ENCODE results near the gene LRRIQ1.
A peak's percentile ranks its signal among the peaks of the same experiment; 100 is the strongest.
"Not testable (repeated sequence)": the region's sequence is repeated elsewhere in the genome, so short reads cannot be mapped to it uniquely, and the experiment has no call there.

Gene LRRIQ1, protein sequence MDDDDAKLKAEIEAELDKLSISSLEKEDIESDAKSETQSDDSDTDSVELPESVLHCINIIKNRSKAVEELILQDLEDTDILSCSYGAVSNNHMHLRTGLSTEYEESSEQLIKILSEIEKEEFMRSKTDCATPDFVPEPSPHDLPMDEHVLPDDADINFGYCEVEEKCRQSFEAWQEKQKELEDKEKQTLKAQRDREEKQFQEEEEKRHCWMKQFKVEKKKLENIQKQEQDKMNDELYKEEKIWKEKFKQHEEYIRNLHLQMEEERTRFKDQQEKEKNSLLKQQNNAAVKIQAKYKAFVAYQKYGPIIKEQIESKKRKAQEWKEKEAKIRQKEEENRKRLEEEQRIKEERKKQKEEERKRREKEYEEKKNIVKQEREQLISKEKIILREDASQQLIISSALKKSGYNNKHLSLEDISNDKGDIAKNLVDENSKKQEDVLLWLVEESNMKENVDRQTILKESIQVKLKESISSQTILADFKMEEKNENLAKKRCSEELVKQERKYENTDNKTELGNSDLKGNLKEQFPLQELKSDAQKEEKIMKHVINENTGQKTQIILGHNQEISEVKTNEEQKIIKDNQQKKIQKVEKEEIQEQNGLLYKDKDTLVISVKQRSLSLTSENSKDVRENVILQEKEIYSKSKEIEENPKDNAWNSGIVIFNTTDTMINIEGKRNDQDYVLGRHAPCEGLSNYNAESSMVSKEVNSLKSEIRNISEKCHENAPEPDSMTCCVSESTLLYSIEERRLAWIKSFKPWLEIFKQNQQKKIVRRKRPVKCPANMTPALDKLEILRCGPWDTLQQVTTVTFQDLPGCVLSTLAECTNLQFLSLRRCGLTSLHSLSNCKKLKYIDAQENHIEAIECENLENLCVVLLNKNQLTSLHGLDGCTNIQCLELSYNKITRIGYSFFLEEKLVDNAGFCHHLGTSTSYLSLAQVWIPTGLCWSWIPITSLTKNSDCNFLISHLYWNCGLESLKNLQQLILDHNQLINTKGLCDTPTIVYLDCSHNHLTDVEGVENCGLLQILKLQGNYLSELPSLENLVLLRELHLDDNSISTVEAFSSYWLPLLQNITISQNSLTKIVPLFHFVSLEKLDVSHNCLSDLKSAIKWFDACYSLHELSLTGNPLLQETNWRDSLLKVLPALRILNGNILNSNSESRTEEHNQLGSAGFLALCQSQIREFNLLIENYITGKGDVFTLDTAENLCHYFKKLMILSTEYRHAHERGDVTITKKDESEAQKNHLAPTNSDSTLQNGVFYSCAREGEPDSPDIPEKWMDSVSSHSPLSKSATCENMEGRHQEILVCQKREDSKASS (N-terminal part only)

DNA sequence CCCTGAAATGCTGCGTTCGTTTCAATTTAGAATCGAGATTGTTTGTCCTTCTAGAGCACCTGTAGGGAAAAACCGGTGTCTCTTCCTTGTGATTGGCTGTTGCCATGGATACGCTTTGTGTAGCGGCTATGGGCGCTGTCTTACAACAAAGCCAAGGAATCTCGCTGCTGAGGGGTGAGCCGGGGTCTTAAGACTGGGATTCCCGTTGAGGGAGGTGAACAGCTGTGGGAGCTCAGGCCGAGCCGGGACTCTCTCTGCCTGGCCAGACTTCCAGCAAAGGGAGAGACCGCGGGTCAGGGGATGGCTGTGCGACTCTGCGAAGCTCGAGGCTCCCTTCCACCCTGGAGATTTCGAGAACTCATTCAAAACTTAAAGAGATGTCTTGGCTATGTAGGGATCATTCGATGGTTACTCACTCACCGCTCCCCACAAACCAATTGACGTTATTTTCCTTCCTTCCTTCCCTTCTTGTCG is at the start of gene LRRIQ1, which contains the start of gene TSPAN19:
LRRIQ1 (plus strand) TSS at position 118 of the 474 bp plus-strand sequence. CDS start 1,826 bp downstream, outside the sequence.
TSPAN19 (minus strand) TSS at position 44 of the 474 bp plus-strand sequence. CDS start 6,331 bp downstream, outside the sequence.
- DNase-seq: peak in 55 of 56 donors; percentile 4 to 85 (median 50)

DNA sequence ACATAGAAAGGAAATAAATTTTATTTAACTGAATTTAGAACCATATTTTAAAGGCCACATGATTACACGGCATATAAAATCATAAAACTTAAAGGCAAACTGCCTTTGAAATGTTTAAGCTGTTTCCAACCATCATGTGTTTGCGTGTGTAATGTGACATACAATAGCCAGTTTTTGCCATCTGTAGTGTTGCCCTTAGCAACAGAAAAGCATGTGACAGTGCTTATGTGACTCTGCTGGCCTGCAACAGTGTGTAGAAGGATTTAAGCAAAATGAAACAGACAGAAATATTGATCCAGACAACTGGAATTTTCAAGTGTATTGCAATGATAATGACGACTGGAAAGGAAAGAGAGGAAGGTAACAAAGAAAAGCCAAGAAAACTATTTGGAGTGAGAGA is 49.6 kb upstream of the LRRIQ1 start:
- peak in 9 of 56 donors; percentile 0 to 37 (median 4) for DNase-seq

DNA sequence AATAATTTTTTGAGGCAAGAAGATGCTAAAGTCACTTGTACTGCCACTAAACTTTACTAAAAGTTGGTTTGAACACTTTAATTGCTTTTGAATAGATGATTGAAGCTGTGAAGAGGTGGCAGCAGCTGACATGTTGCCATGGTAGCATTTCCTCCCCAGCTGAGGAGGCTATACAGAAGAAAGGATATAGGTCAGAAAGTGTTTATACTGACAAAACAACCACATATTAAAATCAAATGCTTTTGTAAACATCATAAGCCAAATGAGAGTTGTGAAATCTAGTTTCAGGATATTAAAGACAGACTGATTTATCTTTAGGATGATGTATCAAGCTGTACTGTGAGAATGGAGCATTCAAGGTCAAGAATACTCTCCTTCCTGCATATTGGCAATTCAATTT is 41.7 kb upstream of the LRRIQ1 start:
- DNase-seq: no peak

DNA sequence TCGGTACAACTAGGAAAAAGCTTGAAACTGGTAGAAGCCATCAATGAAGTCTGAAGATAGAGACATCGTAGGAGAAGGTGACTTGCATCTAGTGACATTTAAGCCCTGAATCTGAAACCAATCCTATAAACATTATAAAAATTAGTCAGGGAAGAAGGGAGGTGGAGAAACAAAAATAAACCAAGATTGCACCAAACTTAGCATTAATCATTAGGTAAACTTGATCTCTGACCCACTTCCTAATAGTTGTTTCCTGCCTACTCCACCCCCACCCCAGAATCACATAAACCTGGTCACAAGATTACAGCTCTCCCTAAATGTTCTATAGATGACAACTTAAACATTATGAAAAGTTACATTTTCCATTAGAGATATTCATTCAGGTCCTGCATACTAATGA is 40.5 kb upstream of the LRRIQ1 start:
- DNase-seq: no peak

DNA sequence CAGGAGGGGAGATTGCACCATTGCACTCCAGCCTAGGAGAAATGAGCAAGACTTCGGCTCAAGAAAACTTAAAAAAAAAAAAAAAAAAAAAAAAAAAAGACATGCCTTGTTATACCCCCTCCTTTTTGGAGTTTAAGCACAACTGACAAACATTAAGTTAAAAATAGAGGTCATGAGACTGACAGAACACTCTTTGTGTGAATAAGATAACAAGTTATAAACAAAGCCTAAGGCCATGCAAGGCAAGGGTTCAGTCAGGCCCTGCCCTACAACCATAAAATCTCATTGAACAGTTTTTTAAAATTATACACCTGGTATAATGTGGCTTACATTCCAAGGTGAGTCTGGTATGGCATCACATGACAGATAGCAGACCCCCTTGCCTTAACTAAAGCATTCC is 39.4 kb upstream of the LRRIQ1 start:
- no peak for DNase-seq

DNA sequence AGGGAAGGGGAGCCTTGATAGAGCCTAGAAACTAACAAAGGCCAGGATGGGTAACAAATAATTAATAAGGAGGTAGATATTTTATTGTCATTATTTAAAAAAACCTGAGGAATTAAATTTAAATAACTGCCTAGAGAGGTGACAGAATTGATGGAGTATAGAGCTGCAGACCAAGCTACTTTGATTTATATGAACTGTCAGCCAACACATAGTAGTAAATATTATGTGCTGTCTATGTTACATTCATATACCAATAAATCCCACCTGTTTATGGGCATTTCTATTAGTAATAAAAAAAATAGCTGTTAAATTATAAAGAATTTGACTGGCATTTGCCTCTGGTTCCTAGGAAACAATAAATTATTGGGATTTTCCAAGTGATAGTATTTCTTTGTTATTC is 37.8 kb upstream of the LRRIQ1 start:
- no peak for DNase-seq

DNA sequence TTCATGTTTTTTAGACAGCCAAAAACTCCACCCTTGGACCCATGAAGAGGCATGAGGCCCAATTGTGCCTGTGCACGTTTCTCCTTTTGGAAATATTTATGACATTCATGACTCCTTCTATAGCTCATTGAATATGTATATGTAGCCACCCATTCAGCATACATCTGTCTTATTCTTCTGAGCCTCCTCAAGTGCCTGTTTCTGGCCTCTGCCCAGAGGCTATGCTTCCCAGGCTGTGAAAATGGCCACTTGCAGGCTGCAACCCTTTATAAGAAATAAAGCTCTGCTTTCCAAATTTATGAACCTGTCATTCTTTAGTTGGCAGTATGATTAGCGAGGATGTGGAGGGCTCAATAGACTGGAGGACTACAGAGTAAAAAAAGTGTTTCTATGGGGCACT is 35.4 kb upstream of the LRRIQ1 start:
- no peak for DNase-seq

DNA sequence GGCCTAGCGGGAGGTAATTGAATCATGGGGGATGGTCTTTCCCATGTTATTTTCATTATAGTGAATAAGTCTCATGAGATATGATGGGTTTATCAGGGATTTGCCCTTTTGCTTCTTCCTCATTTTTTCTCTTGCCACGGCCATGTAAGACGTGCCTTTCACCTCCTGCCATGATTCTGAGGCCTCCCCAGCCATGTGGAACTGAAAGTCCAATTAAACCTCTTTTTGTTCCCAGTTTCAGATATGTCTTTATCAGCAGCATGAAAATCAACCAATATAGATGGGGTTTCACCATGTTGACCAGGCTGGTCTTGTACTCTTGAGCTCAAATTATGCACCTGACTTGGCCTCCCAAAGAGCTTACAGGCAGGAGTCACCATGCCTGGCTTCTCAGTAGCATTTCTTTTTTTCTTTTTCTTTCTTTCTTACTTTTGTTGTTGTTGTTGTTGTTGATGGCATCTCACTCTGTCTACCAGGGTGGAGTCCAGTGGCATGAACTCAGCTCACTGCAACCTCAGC is 33.3 kb upstream of the LRRIQ1 start:
- DNase-seq: no peak

DNA sequence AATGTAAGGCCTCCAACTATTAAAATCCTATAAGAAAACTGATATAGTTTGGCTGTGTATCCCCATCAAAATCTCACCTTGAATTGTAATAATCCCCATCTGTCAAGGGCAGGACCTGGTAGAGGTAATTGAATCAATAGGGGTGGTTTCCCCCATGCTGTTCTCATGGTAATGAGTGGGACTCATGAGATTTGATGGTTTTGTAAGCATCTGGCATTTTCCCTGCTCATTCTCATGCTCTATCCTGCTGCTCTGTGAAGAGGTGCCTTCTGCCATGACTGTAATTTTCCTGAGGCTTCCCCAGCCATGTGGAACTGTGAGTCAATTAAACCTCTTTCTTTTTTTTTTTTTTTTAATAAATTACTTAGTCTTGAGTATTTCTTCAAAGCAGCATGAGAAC is 31.9 kb upstream of the LRRIQ1 start:
- no peak for DNase-seq

DNA sequence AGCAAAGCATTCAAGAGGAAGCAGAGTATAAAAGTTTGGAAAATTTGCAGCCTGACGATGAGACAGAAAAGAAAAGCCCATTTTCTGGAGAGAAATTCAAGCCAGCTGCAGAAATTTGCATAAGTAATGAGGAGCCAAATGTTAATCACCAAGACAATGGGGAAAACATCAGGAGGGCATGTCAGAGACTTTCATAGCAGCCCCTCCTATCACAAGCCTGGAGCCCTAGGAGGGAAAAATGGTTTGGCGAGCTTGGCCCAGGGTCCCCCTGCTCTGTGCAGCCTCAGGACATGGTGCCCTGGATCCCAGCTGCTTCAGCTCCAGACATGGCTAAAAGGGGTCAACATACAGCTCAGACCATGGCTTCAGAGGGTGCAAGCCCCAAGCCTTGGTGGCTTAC is 31.1 kb upstream of the LRRIQ1 start:
- not testable (repeated sequence) for DNase-seq

DNA sequence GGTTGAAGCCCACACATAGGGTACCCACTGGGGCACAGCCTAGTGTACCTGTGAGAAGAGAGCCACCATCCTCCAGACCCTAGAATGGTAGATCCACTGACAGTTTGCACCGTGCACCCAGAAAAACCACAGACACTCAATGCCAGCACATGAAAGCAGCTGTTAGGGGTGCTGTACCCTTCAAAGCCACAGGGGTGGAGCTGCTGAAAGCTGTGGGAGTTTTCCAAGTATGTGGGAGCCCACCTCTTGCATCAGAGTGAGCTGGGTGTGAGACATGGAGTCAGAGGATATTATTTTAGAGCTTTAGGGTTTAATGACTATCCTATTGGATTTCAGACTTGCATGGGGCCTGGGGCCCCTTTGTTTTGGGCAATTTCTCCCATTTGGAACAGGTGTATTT is 30.5 kb upstream of the LRRIQ1 start:
- no peak for DNase-seq

DNA sequence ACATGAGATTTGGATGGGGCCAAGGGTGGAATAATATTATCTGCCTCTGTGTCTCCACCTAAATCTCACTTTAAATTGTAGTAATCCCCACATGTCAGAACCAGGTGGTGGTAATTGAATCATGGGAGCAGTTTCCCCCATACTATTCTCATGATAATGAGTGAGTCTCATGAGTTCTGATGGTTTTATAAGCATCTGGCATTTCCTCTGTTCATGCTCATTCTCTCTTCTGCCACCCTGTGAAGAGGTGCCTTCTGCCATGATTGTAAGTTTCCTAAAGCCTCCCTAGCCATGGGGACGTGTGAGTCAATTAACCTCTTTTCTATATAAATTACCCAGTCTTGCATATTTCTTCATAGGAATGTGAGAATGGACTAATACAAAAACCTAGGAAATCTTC is 29.9 kb upstream of the LRRIQ1 start:
- DNase-seq: no peak

DNA sequence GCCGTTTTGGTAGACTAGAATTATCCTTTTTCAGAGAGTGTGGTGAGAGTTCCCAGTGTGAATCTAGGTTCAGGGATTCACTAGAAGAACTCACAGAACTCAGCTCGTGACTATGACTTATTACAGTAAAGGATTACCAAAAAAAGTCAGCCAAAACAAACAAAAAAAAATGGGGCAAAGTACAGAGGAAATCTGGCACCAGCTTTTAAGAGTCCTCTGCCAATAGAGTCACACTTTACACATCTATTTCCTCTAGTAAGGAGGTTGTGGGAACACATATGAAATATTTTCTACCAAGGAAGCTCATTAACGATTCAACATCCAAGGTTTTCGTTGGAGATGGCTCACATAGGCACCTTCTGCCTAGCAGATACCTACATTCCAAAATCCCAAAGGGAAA is 28.3 kb upstream of the LRRIQ1 start:
- no peak for DNase-seq

DNA sequence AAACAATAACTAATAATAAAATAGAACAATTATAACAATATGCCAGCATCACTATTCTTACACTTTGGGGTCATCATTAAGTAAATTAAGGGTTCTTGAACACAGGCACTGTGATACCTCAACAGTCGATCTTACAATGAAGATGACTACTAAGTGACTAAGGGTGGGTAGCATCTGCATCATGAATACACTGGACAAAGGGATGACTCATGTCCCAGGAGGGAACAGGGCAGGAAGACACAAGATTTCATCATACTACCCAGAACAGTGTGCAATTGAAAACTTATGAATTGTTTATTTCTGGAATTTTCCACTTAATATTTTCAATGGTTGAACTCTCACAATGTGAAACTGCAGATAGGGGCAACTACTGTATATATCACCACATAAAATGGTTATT is 19.7 kb upstream of the LRRIQ1 start:
- peak in 12 of 56 donors; percentile 1 to 66 (median 8) for DNase-seq

DNA sequence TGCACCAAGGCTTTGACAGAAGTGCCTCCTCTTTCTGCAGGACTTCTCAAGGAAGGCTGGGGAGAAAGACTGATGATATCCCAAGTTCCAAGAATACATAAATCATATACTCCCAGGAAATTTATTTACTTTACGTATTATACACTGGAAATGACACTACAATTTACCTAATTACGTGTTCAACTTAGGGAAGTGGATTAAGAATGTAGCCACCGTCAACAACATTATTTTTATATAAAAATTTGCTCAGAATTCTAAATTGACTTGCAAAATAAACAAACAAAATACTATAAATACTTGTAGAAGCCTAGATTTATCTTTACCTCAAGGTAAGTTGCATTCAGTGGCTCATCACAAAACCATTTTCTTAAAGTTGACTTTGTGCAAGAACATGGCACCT is 19.0 kb upstream of the LRRIQ1 start:
- DNase-seq: no peak

DNA sequence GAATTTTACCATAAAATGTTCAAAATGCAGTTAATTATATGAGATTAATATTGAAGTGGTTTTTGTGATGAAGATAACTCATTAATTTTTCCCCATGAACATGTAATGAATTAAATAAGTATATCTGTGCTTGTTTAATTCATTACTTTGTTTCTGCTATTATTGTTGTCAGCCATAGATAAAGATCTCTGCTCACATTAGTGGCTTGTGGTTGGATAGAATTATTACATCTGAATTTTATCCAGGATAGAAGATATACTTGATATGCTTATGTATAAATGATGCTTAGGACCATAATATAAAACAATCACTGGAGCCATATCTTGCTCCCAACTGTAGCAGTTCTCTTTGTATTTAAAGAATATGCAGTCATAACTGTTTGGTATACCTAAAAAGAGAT is 18.5 kb upstream of the LRRIQ1 start:
- DNase-seq: no peak

DNA sequence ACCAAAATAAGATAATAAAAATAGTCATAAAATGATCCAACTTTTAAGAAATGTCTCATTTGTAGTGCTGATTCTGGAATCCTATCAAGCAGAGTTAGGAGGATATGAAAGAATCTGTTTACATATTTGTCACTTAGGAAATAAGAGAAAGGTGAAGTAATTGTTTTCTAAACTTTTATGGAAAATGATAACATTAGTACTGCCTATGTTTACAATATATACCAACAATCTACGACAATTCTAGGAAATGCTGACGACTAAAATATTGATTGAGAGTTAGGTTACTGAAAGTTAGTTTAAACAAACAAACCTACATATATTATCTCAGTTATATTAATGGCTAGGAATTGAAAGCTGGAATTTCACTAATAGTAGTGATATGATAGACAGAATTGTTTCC is 18.1 kb upstream of the LRRIQ1 start:
- DNase-seq: no peak

DNA sequence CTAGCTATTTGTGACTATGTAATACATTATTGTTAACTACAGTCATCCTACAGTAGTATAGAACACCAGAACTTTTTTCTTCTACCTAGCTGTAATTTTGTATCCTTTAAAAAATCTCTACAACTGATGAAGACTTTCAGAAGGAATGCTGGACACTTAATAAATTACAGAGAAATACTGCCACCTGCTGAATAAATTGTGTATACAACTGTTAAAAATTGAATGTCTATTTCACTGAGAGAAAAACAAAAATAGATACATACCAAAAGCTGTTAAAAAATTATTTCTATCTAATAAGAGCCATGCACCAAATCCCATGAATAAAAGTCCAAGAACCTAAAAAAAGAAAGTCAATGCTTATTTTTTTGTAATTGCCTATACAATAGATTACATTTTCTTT is 6.7 kb upstream of the LRRIQ1 start:
- DNase-seq: peak in 1 of 56 donors; percentile 54

DNA sequence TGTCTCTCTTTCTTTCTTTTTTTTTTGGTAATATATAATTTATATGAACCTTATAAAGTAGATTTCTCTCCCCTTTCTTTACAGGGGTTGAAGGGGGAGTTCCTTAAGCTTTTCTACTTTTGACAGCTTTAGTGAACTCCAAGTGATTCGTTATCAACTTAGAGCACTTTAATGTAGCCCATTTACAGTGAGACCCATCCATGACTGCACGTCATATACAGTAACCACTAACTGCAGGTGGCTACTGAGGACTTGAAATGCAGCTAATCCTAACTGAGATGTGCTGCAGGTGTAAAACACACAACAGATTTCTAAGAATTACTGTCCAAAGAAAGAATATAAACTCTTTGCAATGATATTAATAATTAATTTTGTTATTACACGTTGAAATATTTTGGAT is 582 bp downstream of the LRRIQ1 start:
- no peak for DNase-seq

DNA sequence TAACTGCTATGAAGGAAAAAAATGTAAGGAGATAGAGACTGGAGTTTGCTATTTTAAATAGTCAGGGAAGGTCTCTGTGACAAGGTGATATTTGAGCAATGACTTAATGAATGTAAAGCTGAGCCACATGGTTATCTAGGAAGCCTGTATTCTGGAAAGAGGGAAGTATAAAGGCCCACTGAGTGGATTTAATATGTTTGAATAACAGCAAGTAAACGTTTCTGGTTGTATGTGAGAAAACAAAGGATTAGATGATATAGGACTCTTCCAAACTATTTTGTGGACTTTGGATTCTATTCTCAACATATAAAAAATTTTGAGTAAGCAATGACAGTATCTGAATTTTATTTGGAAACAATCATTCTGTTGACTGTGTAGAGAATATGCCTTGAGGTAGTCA is 5.2 kb downstream of the LRRIQ1 start:
- DNase-seq: no peak

DNA sequence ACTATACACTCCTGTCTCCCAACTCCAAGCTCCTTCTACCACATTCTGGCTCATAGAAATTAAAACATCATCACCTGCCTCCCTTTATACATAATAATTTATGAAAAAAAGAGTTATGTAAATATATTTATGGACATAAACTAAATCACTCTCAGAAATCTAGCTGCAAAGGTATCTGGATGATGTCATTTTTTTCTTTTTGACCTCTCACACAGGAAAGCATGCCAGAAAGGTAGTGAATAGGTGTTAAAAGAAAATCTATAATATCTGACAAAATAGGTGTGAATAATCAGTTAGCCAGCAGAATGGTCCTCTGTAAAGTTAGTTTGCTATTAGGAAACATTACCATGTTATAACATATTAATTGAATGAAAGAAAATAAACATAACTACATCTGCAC is 7.7 kb downstream of the LRRIQ1 start:
- no peak for DNase-seq

All from amygdala (tissue), 56 donors.